SU-DHL-6 (cell line): ENCODE results near the gene TMEM182.

Experiments used
- CTCF ChIP-seq: fragments of 200-600 bp; sonication (generic); IDR thresholded peaks from one replicate; pipeline ENCODE4 v1.5.1; 2017; ENCODE audit warnings: antibody characterized with exemption, mild to moderate bottlenecking, low read length, moderate library complexity; ENCODE audit not compliant: insufficient read depth, poor library complexity, severe bottlenecking
- EZH2phosphoT487 ChIP-seq: fragments of 200-600 bp; sonication (generic), shearing (Covaris generic); conservative IDR thresholded peaks from 2 replicates; pipeline ENCODE4 v1.6.1; 2018; ENCODE audit warnings: mild to moderate bottlenecking, antibody characterized with exemption, low read length, moderate library complexity, mixed read lengths

DNA sequence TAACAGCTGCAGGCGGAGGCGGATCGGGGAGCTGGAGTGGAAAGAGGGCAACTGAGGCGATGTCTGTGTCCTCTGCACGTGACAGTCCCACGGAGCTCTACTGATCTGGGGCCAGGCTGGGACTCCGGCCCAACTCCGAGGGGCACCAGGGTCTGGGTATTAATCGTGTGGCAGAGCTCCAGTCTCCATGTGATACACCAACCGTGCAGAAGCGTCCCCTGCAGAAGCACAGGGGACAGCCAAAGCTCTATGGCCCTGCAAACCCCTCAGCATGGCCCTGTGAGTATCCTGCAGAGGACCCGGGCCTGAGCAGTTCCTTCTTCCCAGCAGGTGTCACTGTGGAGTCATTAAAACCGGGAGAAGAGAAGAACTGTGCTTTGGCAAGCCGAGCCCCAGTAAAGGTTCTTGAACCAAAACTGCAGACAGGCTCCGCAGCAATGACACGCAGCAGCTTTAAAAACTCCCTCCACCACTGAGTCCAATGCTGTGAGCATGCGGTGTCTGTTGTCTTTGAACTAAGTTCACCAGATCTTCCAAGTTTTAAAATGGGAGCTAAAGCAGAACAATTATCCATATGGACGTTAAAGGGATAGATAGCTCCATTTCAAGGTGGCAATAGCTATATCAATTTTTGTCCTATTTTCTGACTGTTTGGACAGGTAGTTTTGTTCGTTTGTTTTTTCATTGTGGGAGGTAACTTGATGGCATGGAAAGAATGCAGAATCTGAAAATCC, 79.4 kb downstream of the TMEM182 start:
- TF ChIP-seq CTCF (peak; percentile 37), EZH2phosphoT487 (no peak)
